MM.1S (cell line): ENCODE data around the gene TMEM51.

Experiments used
- CTCF ChIP-seq: fragments of 300-600 bp; sonication (generic); IDR thresholded peaks from 2 replicates; pipeline ENCODE4 v1.5.1; 2016; ENCODE audit warnings: antibody characterized with exemption, low read length, mixed read lengths
- EZH2 ChIP-seq: fragments of 300-600 bp; sonication (generic); optimal IDR thresholded peaks from 2 replicates; pipeline ENCODE3; 2017; ENCODE audit warnings: low read depth, mild to moderate bottlenecking, antibody characterized with exemption, low read length, mixed read lengths

- no peak for TF ChIP-seq CTCF
- no peak for TF ChIP-seq EZH2
Measured at GRCh38 chr1:15243275-15244043, 89.9 kb downstream of the TMEM51 start.
